ENCODE measurements around the gene ECEL1.

Gene ECEL1

GRCh38 chr2:232523682-232524597 is 36.3 kb upstream of the ECEL1 start:
- DNase-seq, result peak in 13 of 58 donors; percentile 8 to 49 (median 26)

- no peak for DNase-seq
Observed at GRCh38 chr2:232523402-232523681, 35.7 kb upstream of the ECEL1 start.

- no peak for DNase-seq
Observed at GRCh38 chr2:232522623-232523401, 35.2 kb upstream of the ECEL1 start.

GRCh38 chr2:232521959-232522622 is 34.5 kb upstream of the ECEL1 start:
- peak in 28 of 58 donors; percentile 6 to 75 (median 30) for DNase-seq

- DNase-seq, result no peak
Observed at GRCh38 chr2:232521098-232521497, 33.5 kb upstream of the ECEL1 start.

- no peak for DNase-seq
Observed at GRCh38 chr2:232520489-232520888, 32.9 kb upstream of the ECEL1 start.

GRCh38 chr2:232519581-232520438 is 32.2 kb upstream of the ECEL1 start, which contains the start of gene PRSS56:
PRSS56 (plus strand) TSS chr2:232520388; CDS start chr2:232520599, 211 bp downstream.
- no peak for DNase-seq

- DNase-seq, result no peak
Observed at GRCh38 chr2:232518844-232519243, 31.2 kb upstream of the ECEL1 start.

GRCh38 chr2:232516551-232516950 is 28.9 kb upstream of the ECEL1 start:
- DNase-seq, result no peak

- DNase-seq, result no peak
Observed at GRCh38 chr2:232515639-232516038, 28.0 kb upstream of the ECEL1 start.

- no peak for DNase-seq
Observed at GRCh38 chr2:232513353-232513752, 25.7 kb upstream of the ECEL1 start.

- DNase-seq, result no peak
Observed at GRCh38 chr2:232512602-232513001, 25.0 kb upstream of the ECEL1 start.

GRCh38 chr2:232511336-232511890 is 23.8 kb upstream of the ECEL1 start:
- peak in 10 of 58 donors; percentile 10 to 62 (median 20) for DNase-seq

- DNase-seq, result no peak
Observed at GRCh38 chr2:232508251-232508650, 20.6 kb upstream of the ECEL1 start.

- DNase-seq, result no peak
Observed at GRCh38 chr2:232506709-232507108, 19.1 kb upstream of the ECEL1 start.

- no peak for DNase-seq
Observed at GRCh38 chr2:232505856-232506255, 18.2 kb upstream of the ECEL1 start.

GRCh38 chr2:232504438-232504837 is 16.8 kb upstream of the ECEL1 start:
- DNase-seq, result peak in 2 of 58 donors; percentile 22 to 26

GRCh38 chr2:232503809-232504323 is 16.2 kb upstream of the ECEL1 start:
- DNase-seq, result no peak

- peak in 30 of 58 donors; percentile 4 to 75 (median 26) for DNase-seq
Observed at GRCh38 chr2:232502911-232503808, 15.5 kb upstream of the ECEL1 start.

Data from anterior cingulate cortex (tissue), 58 donors.